AG04450 (cell line): ENCODE data around the gene MICAL3. TPM values are rescaled to one million over a fixed set of nuclear protein-coding genes. Genes with fewer than 3 reads are reported as not detected.

Experiments
- CTCF ChIA-PET: fragments of 300-600, 350-600 bp; formaldehyde crosslinking; extraction: SDS; loops from one replicate; lab custom pipeline; 2022; ENCODE audit warnings: antibody characterized with exemption, inconsistent platforms; lab: Charles Lee
- POLR2A ChIA-PET: fragments of 350-600 bp; formaldehyde crosslinking; extraction: SDS; loops from one replicate; lab custom pipeline; 2021; ENCODE audit warnings: antibody characterized with exemption, inconsistent platforms; lab: Yijun Ruan, JAX
- DNase-seq: peaks from one replicate; pipeline ENCODE4 v3.0.0-alpha.2; 2011; ENCODE audit warnings: low read depth, low spot score
- H3K27ac ChIP-seq: one replicate; pipeline ENCODE4 v1.5.1; 2012; ENCODE audit warnings: low read depth, low read length, control low read depth
- H3K27me3 ChIP-seq: one replicate; pipeline ENCODE4 v1.6.0; 2012; ENCODE audit warnings: low read length; ENCODE audit not compliant: control insufficient read depth, insufficient read depth
- H3K4me3 ChIP-seq: 2 replicates; pipeline ENCODE4 v1.5.1; 2011; ENCODE audit warnings: mild to moderate bottlenecking, low read depth, low read length, control low read depth
- H3K9me3 ChIP-seq: 2 replicates; pipeline ENCODE4 v1.5.1; 2012; ENCODE audit warnings: low read length; ENCODE audit not compliant: control insufficient read depth, insufficient read depth
- CTCF ChIP-seq: IDR thresholded peaks from 2 replicates; pipeline ENCODE4 v1.5.1; 2011; ENCODE audit warnings: low read depth, low read length, control low read depth, inconsistent platforms
- polyA plus RNA-seq: library from polyadenylated mRNA; depleted of rRNA; stranded (reverse); fragments of >200 nt; gene quantifications from 2 replicates; pipeline ENCODE4 v1.2.3, GENCODE V29; 2011

MICAL3 gene
- polyA plus RNA-seq, 1 experiment, result 17.8 TPM

GRCh38 chr22:17743661-17744411, 280.5 kb downstream of the MICAL3 start:
- H3K27ac ChIP-seq, result no peak overlapping the region
- CTCF ChIA-PET, result interaction anchor here (0.6 to 4.2 kb wide), 12 partner anchors 8 to 332 kb away, joined by 3 to 31 read pairs (median 12); partner anchors contain the start of gene PEX26
- POLR2A ChIA-PET, result interaction anchor here (0.6 kb wide), 2 partner anchors 70 to 104 kb away, joined by 4 to 5 read pairs; no protein-coding TSS in a partner anchor
- H3K9me3 ChIP-seq, result no peaks in the 10 kb centered on the region; the same call in 1 of the 2 replicates
- no peak for DNase-seq
- TF ChIP-seq CTCF, result no peak
- H3K27me3 ChIP-seq, result no peaks in the 10 kb centered on the region
- H3K4me3 ChIP-seq, result no peak overlapping the region

DNA sequence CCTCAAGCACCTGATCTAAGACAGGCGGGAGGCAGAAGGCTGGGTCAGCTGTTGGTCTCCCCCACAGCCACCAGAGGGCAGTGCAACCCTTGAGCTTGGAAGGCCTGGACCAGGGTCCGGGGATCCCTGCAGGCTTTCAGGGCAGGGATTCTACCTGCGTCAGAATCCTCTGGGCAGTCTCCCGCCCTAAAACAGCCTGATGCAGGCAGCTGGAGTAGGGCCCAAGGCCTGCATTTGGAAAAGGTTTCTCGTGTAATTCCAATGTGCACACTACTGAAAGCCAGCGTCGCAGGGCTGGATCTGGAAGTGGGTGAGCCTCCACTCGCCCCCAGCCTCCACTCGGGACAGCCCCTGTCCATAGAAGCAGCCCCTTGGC, 281.8 kb downstream of the MICAL3 start:
- H3K27ac ChIP-seq, result no peak overlapping the region
- no peaks in the 10 kb centered on the region; the same call in 1 of the 2 replicates for H3K9me3 ChIP-seq
- no peak overlapping the region for H3K4me3 ChIP-seq
- ChIA-PET POLR2A (no interaction called here), CTCF (interaction anchor here (0.6 to 4.2 kb wide), 37 partner anchors 8 to 334 kb away, joined by 3 to 31 read pairs (median 4); partner anchors contain the start of gene PEX26)
- peak; percentile 85 for TF ChIP-seq CTCF
- peak; percentile 23 for DNase-seq
- no peaks in the 10 kb centered on the region for H3K27me3 ChIP-seq

- no peak for TF ChIP-seq CTCF
- Histone ChIP-seq H3K27me3 (no peaks in the 10 kb centered on the region), H3K9me3 (no peaks in the 10 kb centered on the region; the same call in 1 of the 2 replicates), H3K27ac (no peak overlapping the region), H3K4me3 (no peak overlapping the region)
- no peak for DNase-seq
- ChIA-PET CTCF (interaction anchor here (0.6 to 4.2 kb wide), 37 partner anchors 8 to 337 kb away, joined by 3 to 31 read pairs (median 4); partner anchors contain the start of gene PEX26), POLR2A (no interaction called here)
These were observed 282.4 kb downstream of the MICAL3 start for GRCh38 chr22:17741866-17742526.

DNA sequence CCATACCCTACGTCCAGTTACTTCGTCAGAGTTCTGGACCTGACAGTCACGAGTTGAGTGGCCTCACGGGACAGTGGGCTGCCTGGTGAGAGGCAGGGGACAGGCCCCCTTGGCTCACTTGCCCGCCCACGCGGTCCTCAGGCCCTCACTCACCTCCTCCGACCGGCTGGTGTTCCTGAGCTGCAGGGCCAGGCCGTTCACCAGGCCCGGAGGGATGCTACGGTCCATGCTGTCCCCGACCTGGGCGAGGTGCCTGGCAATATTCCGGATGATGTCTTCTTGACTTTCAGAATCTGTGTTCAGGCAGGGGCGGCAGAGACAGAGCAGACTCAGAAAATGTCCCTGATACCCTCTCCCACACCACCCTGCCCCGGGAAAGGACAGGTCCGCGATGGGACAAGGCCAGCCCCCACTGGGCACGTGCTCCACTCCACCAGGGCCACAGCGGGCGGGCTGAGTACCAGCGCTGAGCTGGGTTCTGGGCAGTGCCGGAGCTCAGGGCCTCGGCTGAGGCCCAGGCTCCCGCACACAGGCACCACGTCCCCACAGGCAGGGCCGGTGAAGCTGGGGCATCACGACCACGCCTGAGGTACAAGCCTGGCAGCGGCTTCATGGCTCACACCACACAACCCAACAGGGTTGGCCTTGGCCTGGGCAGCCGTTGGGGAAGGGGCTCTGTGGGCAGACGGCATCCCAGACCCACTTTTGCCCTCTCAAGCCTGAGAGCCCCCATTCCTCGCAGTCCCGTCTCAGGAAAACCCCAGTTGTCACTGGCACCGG, 285.0 kb downstream of the MICAL3 start:
- Histone ChIP-seq H3K4me3 (no peak overlapping the region), H3K27ac (no peak overlapping the region), H3K27me3 (no peaks in the 10 kb centered on the region), H3K9me3 (no peaks in the 10 kb centered on the region; the same call in 1 of the 2 replicates)
- no peak for TF ChIP-seq CTCF
- DNase-seq, result no peak
- POLR2A ChIA-PET, result no interaction called here
- CTCF ChIA-PET, result interaction anchor here (1.4 to 1.8 kb wide), 2 partner anchors 91 to 100 kb away, joined by 3 to 5 read pairs; no protein-coding TSS in a partner anchor
